Measurements from ENCODE around the gene ZSCAN10.

ZSCAN10 gene

DNA sequence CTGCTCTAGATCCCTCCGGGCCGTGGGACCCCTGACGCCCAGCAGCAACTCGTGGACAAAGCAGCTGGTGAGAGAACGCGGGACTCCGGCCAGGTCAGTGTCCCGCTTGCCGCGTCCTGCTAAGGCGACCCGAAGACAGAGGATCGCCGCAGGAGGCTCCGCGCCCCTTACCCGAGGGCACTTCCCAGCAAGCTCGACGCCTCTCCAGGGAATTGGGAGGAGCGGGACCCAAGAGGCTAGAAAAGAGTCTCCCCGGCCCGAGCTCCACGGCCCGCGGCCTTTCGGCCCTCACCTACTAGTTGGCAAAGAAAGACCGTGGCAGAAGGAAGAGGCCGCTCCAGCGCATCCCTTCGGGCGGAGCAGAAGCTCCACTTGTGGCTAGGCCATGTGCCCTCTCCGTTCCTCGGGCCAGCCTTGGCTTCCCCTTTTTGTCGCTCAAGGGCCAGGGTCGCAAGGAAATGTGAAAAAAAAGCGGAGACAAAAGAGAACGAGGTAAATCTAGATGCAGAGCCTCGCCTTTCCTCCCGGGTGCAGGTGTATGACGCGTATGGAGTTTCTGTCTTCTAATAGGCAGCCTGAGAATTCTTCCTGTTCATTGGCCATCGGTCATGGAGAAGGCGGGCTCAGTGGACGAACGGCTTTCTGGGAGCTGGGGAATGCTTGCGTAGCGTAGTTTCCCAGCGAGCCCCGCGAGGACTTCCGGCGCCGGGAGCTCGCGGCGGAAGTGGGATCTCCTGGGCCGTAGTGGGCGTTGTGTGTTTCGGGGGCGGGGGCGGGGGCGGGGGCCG lies 35.4 kb upstream of the ZSCAN10 start, which contains the start of gene ZNF213:
TSS of gene ZNF213 (plus strand) at position 692 of the 788 bp plus-strand sequence. CDS start 2,252 bp downstream, outside the sequence.
- peak; percentile 95 for DNase-seq (ENCODE audit: low read depth)

DNA sequence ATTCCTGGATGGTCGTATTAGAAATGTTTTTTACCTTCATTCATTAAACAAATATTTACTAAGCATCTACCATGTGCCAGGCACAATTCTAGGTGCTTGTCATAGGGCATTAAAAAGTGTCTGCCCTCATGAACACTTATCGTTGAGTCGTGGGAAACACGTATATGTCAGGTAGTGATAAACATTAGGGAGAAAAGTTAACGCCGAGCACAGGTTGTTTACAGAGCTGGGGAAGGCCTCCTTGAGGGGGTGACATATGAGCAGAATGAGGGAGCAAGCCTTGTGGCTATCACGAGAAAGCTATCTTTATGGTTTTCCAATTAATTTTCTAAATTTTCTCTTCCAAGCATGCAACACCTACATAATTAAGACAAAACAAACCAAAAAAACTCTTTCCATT lies 34.8 kb upstream of the ZSCAN10 start:
- no peak for DNase-seq (ENCODE audit: low read depth)

DNA sequence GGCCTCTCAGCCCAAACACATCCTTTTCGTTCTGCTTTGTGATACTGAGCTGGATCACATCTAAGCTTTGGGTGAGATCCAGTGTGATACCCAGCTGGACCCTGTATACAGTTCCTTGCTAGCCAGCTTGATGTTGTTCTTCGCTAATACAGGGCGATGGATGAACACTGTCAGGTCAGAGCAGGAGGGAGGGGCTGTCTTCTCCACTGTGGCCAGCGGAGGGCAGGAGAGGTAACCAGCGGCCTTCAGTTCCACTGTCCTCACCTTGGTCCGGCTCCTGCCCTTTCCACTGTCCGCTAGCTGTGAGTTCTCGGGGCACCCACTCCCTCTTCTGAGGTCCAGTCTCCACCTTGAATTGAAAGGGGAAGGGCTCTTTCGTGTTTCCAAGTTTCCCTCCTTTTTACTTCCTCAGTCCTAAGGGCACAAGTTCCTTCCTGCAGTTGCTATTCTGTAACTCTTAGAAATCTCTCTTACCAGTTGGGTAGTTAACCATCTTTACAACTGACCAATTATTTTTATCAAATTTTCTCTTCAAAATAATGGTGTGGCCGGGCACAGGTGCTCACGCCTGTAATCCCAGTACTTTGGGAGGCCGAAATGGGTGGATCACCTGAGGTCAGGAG lies 32.8 kb upstream of the ZSCAN10 start:
- no peak for DNase-seq (ENCODE audit: low read depth)

DNA sequence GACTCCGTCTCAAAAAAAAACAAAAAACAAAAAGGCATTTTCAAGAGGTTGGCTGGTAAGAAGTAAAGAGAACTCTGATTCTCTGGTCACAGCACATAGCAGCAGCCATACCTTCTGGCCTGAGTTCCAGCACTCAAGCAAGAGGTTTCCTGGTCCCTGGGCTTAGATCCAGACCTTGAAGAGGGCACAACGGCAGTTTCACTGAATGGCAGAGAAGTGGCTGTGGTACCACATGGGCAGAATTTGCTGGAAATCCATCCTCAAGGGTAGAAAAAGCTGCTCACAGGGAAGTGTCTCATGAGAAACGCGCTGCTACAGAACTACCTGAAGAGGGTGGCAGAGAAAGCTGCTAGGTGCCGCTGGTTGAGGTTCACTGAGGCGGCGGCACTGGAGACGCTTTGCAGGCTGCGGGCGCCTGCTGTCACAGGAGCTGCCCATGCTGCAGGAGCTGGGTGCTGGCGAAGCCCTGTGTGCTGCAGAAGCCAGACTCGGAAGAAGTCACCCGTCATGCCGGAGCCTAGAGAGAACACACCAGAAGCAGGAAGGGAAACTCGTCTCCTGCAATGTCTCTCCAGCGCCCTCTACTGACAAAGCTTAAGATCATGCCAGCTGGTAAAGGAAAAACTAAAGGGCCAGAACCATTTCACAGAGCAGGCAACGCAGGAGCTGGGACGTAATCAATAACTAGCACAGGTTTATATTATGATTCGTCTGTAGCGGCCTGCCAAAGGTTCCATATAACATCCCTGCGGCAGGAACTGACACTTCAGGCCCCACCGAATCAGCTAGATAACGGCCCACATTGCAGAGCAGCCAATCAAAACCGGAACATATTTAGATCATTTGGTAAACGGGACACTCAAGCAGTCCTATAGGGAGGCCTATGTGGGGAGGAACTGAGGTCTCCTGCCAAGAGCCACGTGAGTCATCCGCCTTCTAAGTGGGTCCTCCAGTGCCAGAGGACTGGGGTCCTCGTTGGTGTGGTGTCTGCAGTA lies 30.3 kb upstream of the ZSCAN10 start:
- peak; percentile 79 for DNase-seq (ENCODE audit: low read depth)

DNA sequence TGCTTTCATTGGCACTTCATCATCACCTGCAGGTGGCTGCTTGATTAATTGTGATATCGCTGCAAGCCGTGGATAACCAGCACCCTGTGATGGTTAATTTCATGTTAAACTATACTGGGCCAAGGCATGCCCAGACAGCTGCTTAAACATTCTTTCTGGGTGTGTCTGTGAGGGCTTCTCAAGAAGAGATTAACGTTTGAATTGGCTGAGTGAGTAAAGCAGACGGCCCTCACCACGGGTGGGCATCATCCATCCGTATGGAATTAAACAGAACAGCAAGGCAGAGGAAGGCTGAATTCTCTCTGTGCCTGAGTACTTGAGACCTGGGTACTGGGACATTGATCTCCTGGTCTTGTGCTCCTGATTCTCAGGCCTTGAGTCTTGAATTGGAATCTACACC lies 28.7 kb upstream of the ZSCAN10 start:
- DNase-seq (ENCODE audit: low read depth): no peak

DNA sequence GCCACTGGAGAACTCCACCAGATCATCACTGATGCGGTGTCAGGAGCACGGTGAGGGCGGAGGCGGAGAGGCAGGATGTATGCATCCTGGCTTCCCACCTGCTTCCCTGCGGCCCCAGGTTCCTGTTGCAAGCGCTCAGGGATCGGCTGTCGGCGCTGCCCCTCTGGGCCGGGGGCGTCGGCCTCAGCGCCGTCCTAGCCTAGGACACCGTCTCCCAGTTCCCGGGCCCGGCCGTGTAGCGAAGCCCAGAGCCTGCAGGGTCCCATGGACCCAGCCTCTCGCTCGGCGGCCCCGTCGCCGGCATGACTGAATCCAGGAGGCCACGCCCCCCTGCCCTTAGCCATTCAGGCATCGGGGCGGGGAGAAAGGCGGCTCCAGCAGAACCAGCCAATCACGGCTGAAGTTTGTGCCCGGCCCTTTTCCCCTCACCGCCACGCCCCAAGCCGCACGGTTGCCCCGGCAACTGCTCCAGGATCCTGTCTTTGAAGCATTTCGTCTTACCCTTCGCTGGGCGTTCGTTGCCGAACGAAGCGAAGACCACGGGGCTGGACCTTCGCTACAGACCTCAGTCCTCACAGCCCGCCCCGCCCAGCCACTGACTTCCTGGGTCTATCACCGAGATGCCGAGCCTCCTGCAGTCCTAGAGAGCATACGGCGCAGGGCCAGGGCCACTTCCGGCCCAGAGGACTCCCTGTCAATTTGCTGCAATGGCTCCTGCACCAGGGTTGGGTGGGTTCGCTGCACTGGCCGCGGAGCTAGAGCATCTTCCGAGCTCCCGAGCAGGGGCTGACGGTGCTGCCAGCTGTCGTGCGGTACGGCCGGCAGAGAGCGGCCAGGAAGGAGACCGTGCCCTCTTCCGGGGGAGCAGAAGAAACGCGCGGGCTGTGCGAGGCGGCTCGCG lies 25.1 kb upstream of the ZSCAN10 start:
- DNase-seq (ENCODE audit: low read depth): peak; percentile 91

DNA sequence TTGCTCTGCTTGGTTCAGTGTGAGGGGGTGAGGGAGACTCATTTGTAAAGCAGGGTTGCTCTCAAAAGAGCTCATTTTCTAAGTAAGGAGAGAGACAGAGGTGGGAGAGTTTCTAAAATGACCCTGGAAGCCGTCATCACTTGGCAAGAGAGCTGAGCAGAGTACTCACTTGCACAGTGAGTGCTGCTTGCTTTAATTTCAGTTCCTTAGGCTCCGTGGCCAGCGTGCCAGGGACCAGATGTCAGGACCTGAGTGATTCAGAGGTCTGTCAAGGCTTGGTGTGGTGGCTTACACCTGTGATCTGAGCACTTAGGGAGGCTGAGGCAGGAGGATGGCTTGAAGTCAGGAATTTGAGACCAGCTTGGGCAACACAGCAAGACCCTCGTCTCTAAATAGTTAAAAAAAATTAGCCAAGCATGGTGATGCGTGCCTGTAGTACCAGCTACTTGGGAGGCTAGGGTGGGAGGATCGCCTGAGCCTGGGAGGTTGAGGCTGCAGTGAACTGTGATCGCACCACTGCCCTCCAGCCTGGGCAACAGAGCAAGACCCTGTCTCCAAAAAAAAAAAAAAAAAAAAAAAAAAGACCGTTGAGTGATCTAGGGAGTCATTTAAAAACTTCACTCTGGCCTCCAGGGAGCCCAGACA lies 24.0 kb upstream of the ZSCAN10 start:
- no peak for DNase-seq (ENCODE audit: low read depth)

DNA sequence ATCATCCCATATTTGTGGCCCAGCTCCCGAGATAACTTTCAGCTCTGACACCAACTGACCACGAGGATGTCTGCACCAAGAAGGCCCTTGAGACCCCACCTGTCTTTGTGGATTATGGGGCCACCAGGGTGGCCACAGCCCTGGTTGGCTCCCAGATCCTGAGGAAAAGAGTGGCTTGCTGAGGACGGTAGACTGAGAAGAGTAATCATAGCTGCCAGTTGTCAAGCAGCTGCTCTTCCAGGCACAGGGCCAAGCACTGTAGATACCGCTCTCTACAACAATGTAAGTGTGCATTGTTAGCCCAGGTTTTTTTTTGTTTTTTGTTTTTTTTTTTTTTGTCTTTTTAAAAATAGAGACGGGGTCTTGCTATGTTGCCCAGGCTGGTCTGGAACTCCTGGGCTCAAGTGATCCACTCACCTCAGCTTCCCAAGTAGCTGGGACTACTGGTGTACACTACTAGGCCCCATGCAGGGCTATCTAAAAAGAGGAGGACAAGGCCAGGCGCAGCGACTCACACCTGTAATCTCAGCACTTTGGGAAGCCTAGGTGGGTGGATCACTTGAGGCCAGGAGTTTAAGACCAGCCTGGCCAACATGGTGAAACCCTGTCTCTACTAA lies 22.9 kb upstream of the ZSCAN10 start:
- no peak for DNase-seq (ENCODE audit: low read depth)

DNA sequence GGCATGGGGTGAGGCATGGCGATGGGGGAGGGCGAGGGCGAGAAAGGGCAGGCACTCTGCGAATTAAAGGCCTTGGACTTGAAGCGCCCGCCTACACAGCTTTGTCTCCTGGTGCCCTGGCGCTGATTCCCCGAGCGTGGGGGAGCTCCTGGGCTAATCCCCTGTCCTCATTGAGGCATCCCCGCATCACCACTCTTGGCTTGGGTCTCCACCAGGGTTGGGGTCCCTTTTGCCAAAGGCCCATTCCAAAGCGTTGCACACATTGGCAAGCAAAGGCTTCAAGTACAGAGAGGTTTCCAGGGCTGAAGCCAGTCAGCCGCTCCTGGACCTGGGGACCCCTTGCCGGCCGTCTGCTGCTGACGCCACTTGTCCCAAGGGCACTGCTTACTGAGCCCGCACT lies 21.3 kb upstream of the ZSCAN10 start:
- no peak for DNase-seq (ENCODE audit: low read depth)

DNA sequence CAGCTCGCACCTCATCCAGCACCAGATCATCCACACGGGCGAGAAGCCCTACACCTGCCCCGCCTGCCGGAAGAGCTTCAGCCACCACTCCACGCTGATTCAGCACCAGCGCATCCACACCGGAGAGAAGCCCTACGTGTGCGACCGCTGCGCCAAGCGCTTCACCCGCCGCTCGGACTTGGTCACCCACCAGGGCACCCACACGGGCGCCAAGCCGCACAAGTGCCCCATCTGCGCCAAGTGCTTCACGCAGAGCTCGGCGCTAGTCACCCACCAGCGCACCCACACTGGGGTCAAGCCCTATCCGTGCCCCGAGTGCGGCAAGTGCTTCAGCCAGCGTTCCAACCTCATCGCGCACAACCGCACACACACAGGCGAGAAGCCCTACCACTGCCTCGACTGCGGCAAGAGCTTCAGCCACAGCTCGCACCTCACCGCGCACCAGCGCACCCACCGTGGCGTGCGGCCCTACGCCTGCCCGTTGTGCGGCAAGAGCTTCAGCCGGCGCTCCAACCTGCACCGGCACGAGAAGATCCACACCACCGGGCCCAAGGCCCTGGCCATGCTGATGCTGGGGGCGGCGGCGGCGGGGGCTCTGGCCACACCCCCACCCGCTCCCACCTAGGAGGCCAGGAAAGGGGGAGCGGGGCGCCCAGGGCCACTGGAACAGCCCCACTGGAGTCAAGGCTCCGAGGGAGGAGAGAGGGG lies 20.8 kb upstream of the ZSCAN10 start:
- DNase-seq (ENCODE audit: low read depth): no peak

DNA sequence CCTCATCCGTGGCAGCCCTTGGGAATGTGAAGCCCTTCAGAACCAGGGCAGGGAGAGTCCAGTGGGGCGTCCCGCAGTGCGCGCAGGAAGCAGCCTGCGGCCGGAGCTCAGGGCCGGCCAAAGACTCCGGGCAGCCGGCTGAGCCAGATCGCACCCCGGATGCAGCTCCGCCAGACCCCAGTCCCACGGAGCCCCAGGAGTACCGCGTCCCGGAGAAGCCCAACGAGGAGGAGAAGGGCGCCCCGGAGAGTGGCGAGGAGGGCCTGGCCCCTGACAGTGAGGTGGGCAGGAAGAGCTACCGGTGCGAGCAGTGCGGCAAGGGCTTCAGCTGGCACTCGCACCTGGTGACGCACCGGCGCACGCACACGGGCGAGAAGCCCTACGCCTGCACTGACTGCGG lies 20.2 kb upstream of the ZSCAN10 start:
- DNase-seq (ENCODE audit: low read depth): no peak

DNA sequence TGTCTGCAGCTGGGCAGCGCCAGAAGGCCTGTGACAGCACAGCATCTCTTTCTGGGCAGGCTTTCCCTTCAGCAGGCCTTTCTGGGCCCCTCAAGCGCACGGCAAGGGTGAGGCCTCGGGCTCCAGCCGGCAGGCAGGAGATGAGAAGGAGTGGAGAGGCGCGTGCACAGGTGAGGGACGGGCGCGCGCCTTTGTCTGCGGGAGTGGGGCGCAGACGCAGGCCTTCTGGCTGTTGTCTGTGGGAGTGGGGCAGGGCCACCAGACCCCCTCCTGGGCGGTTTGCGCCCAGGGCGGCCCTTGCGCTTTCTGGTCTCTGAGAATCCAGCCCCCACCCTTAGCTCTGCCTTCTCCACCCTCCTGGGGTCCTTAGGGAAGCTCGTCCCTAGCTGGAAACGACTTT lies 19.8 kb upstream of the ZSCAN10 start:
- no peak for DNase-seq (ENCODE audit: low read depth)

DNA sequence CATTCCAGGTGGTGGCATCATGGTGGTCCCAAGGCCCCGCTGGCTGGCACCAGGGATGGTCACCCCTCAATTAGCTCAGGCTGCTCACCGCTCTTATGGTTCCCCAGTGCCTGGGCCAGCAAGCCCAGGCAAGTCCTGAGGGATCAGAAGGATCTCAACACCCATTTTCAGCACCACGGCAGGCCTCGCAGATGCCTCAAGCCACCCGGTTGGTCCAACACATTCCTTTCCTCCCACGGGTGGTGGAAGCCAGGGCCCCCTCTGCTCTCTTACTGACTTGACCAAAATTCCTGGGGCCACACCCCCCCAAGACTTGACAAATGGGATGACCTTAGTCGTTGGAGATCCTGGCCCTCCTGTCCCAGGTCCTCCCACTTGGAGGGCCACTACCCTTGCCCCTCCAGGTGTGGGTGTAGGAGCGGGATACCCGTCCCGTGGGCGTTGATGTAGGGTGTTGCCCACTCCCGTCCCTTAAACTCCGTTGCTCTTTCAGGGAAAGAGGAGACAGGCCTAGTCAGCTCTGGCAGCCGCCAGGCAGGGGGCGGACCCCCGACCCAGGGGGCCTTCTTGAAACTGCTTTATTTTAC lies 19.2 kb upstream of the ZSCAN10 start:
- DNase-seq (ENCODE audit: low read depth): no peak

DNA sequence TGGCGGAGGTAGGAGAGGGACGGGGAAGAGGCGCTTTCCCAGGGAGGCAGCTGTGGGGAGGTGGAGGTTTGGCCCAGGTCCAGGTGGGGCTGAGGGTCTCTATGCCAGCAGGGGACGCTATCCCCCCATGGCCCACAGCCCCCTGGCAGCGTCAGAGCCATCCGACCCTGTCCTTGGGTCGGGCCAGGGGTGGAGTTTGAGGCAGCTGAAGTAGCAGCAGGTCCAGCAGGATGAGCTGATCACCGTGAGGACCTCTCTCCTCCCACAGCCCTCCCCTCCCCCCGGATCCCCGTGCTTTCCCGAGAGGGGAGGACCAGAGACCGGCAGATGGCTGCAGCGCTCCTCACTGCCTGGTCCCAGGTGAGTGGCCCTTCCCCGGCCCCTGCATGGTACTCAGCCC lies 16.5 kb upstream of the ZSCAN10 start:
- no peak for DNase-seq (ENCODE audit: low read depth)

DNA sequence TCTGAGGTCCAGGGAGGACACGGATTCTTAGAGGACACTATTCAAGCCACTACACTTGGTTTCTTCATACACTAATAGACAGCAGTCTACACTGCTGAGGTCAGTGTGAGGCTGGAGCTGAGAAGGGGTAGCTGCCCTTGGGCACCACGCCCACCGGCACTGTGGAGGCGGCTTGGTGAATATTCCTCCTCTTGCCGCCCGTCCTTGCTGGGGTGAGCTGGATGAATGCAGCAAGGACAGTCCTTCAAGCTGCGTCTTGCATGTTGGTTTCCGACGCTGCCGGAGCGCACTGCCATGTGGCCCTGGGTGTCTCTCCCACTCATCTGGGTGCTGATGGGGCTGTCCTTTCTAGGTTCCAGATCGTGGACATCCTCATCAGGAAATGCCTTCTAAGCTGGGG lies 15.9 kb upstream of the ZSCAN10 start:
- no peak for DNase-seq (ENCODE audit: low read depth)

DNA sequence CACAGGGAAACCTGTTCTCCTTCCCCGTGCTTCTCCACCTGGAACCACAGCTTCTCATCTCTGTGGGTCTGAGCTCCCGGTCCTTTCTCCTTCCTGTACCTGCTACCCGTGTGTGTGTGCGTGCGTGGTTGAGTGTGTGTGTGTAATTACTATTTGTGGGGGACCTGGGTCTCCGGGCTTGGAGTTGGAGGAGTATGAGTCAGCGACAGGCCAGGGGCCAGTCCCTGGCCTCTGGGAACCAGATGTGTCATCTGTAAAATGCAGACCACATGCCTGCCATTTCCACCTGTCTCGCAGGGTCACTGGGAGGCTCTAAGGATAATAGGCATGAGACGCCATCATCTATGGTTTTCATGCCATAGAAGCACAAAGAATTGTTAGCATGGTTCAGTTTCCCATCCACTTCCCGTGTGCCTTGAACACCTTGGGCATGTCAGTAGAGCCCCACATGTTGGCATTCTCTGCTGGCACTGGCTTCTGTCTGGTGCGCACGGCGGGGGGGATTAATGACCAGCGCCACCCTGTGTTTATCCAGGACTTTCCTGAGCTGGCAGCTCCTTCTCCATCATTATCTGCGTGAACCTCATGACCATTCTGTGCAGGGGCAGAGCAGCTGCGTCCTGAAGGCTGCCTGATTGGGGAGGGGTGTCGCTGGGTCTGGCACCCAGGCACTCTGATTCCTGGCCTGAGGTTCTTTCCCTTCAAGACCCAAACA lies 14.8 kb upstream of the ZSCAN10 start:
- no peak for DNase-seq (ENCODE audit: low read depth)

DNA sequence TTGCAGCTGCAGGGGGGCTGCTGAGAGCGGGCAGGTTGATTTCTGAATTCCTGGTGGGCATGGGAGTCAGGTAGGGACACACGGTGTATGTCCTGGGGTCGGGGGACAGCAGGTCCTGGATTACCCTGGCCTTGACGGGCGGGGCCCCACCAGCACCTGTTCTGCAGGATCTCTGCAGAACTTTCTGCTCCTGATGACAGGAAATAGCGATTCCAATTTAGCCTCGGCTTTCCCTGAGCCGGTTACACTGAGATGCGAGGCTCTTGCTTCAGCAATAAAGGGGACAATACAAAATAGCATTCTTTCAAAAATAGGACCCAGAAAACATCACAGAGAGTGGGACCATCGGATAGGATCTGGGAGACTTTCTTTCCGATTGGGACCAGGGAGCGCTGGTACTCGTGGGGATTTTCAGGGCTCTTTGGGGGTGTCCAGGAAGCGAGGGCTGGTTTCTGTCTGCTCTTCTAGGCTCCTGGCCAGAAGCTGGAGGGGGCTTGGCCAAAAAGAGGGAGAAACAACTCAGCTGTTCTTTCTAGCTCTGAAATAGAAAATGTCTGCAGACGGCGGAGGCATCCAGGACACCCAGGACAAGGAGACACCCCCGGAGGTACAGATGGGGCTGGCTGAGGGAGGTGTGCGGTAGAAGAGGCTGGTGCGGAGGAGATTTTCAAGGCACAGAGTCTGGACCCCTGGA lies 13.9 kb upstream of the ZSCAN10 start:
- DNase-seq (ENCODE audit: low read depth): no peak
